HG03039 (cell line): ENCODE measurements around the gene WDR59.
"Not testable (repeated sequence)": the region's sequence is repeated elsewhere in the genome, so short reads cannot be mapped to it uniquely, and the experiment has no call there.

Experiments
- ATAC-seq: cut with Tn5 transposase; IDR thresholded peaks from one replicate; pipeline ENCODE4 v1.9.1; 2021; ENCODE audit warnings: mild to moderate bottlenecking, moderate library complexity; ENCODE audit not compliant: unreplicated experiment

Gene WDR59

DNA sequence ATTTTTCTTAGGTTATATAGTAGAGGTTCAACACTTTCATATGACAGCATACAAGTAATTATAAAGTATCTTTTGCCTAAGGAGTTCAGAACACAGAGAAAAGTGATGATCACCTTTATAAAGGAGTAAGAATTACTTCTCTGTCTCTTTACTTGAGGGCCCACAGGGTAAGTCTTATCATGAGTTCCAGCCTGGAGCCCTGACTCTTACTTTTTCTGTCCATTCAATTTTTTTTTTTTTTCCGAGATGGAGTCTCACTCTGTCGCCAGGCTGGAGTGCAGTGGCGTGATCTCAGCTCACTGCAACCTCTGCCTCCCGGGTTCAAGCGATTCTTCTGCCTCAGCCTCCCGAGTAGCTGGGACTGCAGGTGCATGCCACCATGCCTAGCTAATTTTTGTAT is 28.2 kb upstream of the WDR59 start:
- not testable (repeated sequence) for ATAC-seq

GRCh38 chr16:75012380-75013081 is 27.6 kb upstream of the WDR59 start:
- peak; percentile 23 for ATAC-seq

DNA sequence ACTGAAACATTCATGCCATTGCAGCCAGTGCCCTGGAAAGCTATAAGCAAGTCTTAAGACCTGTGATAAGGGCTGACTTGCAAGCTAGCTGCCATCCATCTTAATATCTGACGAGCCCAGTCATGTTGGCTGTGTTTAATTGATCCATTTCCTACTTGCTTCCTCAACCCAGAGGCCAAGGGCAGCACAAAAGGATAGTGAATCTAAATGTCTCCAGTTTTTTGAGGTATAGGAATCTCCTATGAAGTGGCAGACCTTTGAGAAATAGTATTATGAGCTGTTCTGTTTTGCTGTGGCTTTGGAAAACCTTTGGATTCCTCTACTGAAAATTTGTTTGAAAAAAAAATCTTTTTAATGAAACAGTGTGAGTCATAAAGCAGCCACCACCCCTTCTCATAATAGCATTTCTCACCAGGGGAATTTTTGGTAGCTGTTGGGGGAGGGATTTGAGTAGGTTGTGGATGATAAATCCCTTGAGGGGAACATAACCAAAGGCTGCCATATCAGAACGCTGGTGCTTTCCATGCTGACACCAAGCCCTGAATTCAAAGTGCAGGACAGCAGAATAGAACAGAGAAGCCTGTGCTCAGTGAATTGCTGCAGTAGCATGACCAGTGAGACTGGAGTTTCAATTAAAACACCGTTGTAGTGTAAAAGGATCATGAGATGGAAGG is 26.8 kb upstream of the WDR59 start:
- ATAC-seq: peak; percentile 52

DNA sequence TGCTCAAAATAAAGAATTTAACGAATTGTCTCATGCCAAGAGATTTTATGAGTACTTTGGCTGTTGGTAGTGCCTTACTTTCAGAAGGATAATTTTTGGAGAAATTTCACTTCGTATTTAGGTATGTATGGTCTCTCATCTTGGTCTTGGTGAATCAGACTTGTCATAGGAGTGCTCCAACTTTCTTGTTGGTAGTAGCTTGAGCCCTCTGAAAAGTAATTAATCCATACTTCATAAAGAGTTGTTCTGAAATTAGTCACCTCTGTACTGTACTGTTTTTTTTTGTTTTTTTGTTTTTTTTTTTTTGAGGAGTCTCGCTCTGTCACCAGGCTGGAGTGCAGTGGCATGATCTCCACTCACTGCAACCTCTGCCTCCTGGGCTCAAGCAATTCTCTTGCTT is 25.5 kb upstream of the WDR59 start:
- ATAC-seq: no peak

DNA sequence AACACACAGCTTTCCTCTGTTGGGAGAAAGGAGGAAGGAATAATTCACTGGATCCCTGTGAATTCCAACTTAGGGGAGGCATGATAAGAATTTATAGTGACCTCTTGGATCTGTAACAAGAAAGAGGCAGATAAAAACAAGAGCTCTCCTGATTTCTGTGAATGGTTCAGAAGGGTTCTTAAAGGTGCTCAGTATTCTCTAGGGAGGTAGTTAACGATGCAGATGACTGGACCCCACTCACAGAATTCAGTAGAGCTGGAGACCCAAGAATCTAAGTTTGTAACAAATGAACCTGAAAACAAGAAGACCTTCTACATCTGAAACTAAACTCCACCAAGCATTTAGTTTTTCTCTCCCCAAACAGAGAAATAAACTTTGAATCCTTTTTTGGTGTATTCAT is 22.5 kb upstream of the WDR59 start:
- no peak for ATAC-seq

DNA sequence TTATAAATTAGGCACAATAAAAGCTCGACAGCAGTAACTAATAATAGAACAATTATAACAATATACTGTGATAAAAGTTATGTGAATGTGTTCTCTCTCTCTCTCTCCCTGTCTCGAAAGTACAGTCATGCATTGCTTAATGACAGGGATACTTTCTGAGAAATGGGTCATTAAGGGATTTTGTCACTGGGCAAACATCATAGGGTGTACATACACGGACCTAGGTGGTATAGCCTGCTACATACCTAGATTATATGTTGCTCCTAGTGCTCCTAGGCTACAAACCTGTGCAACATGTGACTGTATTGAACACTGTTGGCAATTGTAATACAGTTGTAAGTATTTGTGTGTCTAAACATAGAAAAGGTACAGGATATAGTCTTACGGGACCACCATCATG is 20.8 kb upstream of the WDR59 start:
- ATAC-seq: no peak

DNA sequence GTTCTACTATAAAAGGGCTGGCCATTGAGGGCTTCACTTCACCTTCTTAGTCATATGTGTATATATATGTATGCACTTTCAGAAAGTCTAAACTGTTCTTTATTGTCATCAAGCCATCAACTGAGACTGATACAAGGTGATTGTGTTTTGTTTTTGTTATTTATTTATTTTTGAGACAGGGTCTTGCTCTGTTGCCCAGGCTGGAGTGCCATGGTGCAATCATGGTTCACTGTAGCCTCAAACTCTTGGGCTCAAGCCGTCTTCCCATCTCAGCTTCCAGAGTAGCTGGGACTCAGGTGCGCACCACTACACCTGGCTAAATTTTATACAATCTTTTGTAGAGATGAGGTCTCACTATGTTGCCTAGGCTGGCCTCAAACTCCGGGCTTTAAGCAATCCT is 19.5 kb upstream of the WDR59 start:
- no peak for ATAC-seq

- ATAC-seq: no peak
Measured at GRCh38 chr16:75003931-75004330, 19.0 kb upstream of the WDR59 start.

DNA sequence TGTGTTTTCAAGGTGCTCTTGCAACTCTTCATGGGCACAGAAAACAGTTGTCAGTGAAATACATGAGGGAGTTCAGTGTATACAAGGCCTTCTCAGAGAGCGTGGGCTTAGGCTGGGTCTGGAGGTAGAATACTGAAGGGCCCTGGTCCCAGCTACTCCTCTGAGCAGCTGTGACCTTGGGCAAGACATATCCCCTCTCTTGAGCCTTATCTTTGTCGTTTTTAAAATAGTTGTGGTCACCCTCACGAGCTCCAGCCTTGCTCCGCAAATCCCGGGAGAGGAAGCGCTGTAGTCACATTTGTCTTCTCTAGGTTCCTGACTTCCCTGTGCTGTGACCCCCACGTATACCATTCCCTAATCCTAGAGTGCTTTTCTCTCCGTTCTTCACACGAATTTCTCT is 17.6 kb upstream of the WDR59 start:
- ATAC-seq: no peak

- no peak for ATAC-seq
Measured at GRCh38 chr16:75000481-75001081, 15.7 kb upstream of the WDR59 start.

GRCh38 chr16:74999609-75000480 is 14.9 kb upstream of the WDR59 start:
- peak; percentile 28 for ATAC-seq

- peak; percentile 42 for ATAC-seq
Measured at GRCh38 chr16:74999219-74999608, 14.3 kb upstream of the WDR59 start.

GRCh38 chr16:74998481-74999218 is 13.7 kb upstream of the WDR59 start, which contains the start of gene ZNRF1:
ZNRF1 (plus strand) TSS chr16:74999024; CDS start chr16:74999672, 648 bp downstream.
- ATAC-seq: peak; percentile 66

- no peak for ATAC-seq
Measured at GRCh38 chr16:74997042-74997491, 12.1 kb upstream of the WDR59 start.

DNA sequence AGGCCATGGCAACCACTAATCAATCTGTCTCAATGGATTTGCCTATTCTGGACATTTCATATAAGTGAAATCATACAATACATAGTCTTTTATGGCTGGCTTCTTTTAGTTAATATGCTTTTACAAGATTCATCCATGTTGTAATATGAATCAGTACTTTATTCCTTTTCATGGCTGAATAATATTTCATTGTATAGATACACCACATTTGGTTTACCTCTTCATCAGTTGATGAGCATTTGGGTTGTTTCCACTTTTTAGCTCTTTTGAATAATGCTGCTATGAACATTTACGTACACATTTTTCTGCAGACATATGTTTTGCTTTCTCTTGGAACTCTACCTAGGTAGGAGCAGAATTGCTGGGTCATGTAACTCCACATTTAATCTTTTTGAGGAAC is 11.1 kb upstream of the WDR59 start:
- no peak for ATAC-seq

DNA sequence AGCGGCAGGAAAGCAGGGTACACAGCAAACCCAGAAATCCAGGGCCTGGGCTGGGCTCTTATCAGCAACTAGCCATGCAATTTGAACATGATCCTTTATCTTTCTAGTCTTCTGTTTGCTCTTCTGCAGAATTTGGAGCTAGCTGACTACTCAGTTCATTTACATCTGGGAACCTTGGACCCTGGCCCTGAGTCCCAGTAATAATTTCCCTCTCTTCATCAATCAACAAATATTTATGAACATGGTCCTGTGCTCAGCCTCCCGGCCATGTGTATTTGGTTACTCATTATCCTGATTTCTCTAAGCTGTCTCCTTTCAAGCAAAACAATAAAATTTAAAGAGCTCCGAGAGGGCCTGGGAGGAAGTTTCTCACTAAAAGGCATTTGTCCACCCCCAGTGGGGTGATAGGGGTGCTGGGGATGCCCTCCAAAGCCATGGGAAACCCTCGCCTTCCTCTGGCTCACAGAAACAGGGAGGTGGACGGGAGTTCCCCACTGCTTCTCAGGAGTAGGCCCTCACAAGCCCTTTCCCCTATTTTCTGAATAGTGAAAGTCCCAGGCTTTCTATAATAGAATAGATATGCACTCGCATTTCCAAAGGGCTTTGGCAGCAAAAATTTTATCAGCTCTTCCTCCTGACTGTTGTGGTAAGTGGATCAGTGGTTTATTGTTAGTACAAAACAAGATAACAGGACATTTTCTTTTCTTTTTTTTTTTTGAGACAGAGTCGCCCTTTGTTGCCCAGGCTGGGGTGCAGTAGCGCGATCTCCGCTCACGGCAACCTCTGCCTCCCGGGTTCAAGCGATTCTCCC is 6.9 kb upstream of the WDR59 start:
- no peak for ATAC-seq

GRCh38 chr16:74991268-74991592 is 6.3 kb upstream of the WDR59 start:
- no peak for ATAC-seq

- ATAC-seq: no peak
Measured at GRCh38 chr16:74990832-74991231, 5.9 kb upstream of the WDR59 start.

DNA sequence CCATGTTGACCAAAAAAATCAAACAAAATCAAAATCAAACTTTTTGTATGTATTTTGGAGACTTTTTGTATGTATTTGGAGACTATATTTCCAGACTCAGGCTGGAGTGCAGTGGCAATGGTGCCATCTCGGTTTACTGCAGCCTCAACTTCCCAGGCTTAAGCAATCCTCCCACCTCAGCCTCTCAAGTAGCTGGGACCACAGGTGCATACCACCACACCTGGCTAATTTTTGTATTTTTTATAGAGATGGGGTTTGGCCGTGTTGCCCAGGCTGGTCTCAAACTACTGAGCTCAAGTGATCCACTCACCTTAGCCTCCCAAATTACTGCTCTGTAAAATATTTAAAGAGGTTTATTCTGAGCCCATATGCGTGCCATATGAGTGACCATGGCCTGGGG is 4.9 kb upstream of the WDR59 start:
- ATAC-seq: not testable (repeated sequence)
